Right atrium auricular region (tissue), 2 donors: Measurements from ENCODE around the gene DCTN2. TPM values are rescaled to one million over a fixed set of nuclear protein-coding genes. Genes with fewer than 3 reads are reported as not detected.
A peak's percentile ranks its signal among the peaks of the same experiment; 100 is the strongest.
"Not testable (repeated sequence)": the region's sequence is repeated elsewhere in the genome, so short reads cannot be mapped to it uniquely, and the experiment has no call there.

Experiments used
- DNase-seq: peaks from one replicate; pipeline ENCODE4 v3.0.0-alpha.2; 2019; ENCODE audit warnings: low spot score
- H3K27ac ChIP-seq, 2 donors: fragments of 200-600 bp; sonication (generic); 1 replicate in 1 of 2; 2 replicates in 1 of 2; pipeline ENCODE4 v1.5.1; 2016 to 2019
- H3K27me3 ChIP-seq, 2 donors: fragments of 200-600 bp; sonication (generic); one replicate each; pipeline versions ENCODE4 v1.5.1 to v1.6.0; 2017 to 2019
- H3K36me3 ChIP-seq: fragments of 200-600 bp; sonication (generic); one replicate; pipeline ENCODE4 v1.5.1; 2016
- H3K4me1 ChIP-seq, 2 donors: fragments of 200-600 bp; sonication (generic); one replicate each; pipeline versions ENCODE4 v1.5.1 to v1.6.0; 2017 to 2019
- H3K4me3 ChIP-seq, 2 donors: fragments of 200-600 bp; sonication (generic); 1 replicate in 1 of 2; 2 replicates in 1 of 2; pipeline ENCODE4 v1.5.1; 2017 to 2019; ENCODE audit warnings: mild to moderate bottlenecking in 1 of 2, moderate library complexity in 1 of 2
- H3K9me3 ChIP-seq, 2 donors: fragments of 200-600 bp; sonication (generic); one replicate each; pipeline ENCODE4 v1.5.1; 2019
- CTCF ChIP-seq, 2 donors: fragments of 200-600 bp; sonication (generic); IDR thresholded peaks; one replicate each; pipeline ENCODE4 v1.5.1; 2019; ENCODE audit warnings: antibody characterized with exemption in 2 of 2
- total RNA-seq, 2 donors: library from RNA; depleted of rRNA; stranded (reverse); fragments of >200 nt; gene quantifications; one replicate each; pipeline ENCODE4 v1.1.0, GENCODE V29; 2016

Gene DCTN2
- total RNA-seq, 2 donors from 2014 or later = 109 to 114 TPM

- H3K9me3 ChIP-seq = no peaks in the 10 kb centered on the region
- H3K4me1 ChIP-seq = peaks cover 0 to 33% of the 10 kb centered on the region in 2 donors
- peaks cover 63% of the 10 kb centered on the region for H3K36me3 ChIP-seq
- no peaks in the 10 kb centered on the region for H3K27me3 ChIP-seq
- no peak overlapping the region for H3K4me3 ChIP-seq
- no peak for TF ChIP-seq CTCF (IDR thresholded peaks at IDR 0.05)
- no peak for DNase-seq
- peak overlapping the region in 1 of 2 donors; percentile 100 for H3K27ac ChIP-seq
Observed at GRCh38 chr12:57515934-57516541, 31.0 kb downstream of the DCTN2 start.

- DNase-seq = no peak
- Histone ChIP-seq H3K27me3 (no peaks in the 10 kb centered on the region), H3K27ac (no peak overlapping the region), H3K4me1 (peaks cover 0 to 29% of the 10 kb centered on the region in 2 donors), H3K9me3 (no peaks in the 10 kb centered on the region), H3K4me3 (no peak overlapping the region), H3K36me3 (peaks cover 63% of the 10 kb centered on the region)
- no peak for TF ChIP-seq CTCF (IDR thresholded peaks at IDR 0.05)
Observed at GRCh38 chr12:57515408-57515933, 31.5 kb downstream of the DCTN2 start.

- Histone ChIP-seq H3K4me3 (no peak overlapping the region), H3K4me1 (peaks cover 0 to 29% of the 10 kb centered on the region in 2 donors), H3K27ac (no peak overlapping the region), H3K9me3 (no peaks in the 10 kb centered on the region), H3K36me3 (peaks cover 64% of the 10 kb centered on the region), H3K27me3 (no peaks in the 10 kb centered on the region)
- DNase-seq = no peak
- TF ChIP-seq CTCF (IDR thresholded peaks at IDR 0.05) = no peak
Observed at GRCh38 chr12:57514720-57515407, 32.1 kb downstream of the DCTN2 start.

GRCh38 chr12:57514246-57514645 is 32.7 kb downstream of the DCTN2 start:
- peaks cover 0 to 26% of the 10 kb centered on the region in 2 donors for H3K4me1 ChIP-seq
- H3K27ac ChIP-seq, DNase-seq, H3K27me3 ChIP-seq, H3K9me3 ChIP-seq, H3K4me3 ChIP-seq: not testable (repeated sequence)
- peaks cover 70% of the 10 kb centered on the region for H3K36me3 ChIP-seq

- DNase-seq, H3K27ac ChIP-seq, H3K27me3 ChIP-seq, H3K4me3 ChIP-seq, H3K9me3 ChIP-seq: not testable (repeated sequence)
- Histone ChIP-seq H3K36me3 (peaks cover 70% of the 10 kb centered on the region), H3K4me1 (peaks cover 0 to 20% of the 10 kb centered on the region in 2 donors)
Observed at GRCh38 chr12:57513677-57514076, 33.3 kb downstream of the DCTN2 start.

GRCh38 chr12:57513266-57513665 is 33.7 kb downstream of the DCTN2 start:
- Histone ChIP-seq H3K27ac (no peak overlapping the region), H3K4me1 (peaks cover 0 to 16% of the 10 kb centered on the region in 2 donors), H3K36me3 (peaks cover 70% of the 10 kb centered on the region), H3K9me3 (no peaks in the 10 kb centered on the region), H3K27me3 (no peaks in the 10 kb centered on the region), H3K4me3 (no peak overlapping the region)
- no peak for TF ChIP-seq CTCF (IDR thresholded peaks at IDR 0.05)
- DNase-seq = no peak
